Neuron (in vitro differentiated cells): ENCODE measurements around the gene SAMD4A.

Experiments used
- H2AFZ ChIP-seq: one replicate; pipeline ENCODE4 v1.6.1; 2013; ENCODE audit warnings: low read depth, mild to moderate bottlenecking, inconsistent platforms, low read length, moderate library complexity
- H3K27me3 ChIP-seq: one replicate; pipeline ENCODE4 v1.6.1; 2013; ENCODE audit warnings: low read length; ENCODE audit not compliant: insufficient read depth
- H3K36me3 ChIP-seq: one replicate; pipeline ENCODE4 v1.6.1; 2013; ENCODE audit warnings: low read length; ENCODE audit not compliant: insufficient read depth
- H3K4me1 ChIP-seq: one replicate; pipeline ENCODE4 v1.6.1; 2013; ENCODE audit warnings: low read length; ENCODE audit not compliant: insufficient read depth
- H3K4me3 ChIP-seq: 2 replicates; pipeline ENCODE4 v1.5.1; 2013; ENCODE audit warnings: mild to moderate bottlenecking, low read length, moderate library complexity
- H3K9me3 ChIP-seq: one replicate; pipeline ENCODE4 v1.6.1; 2013; ENCODE audit warnings: low read length

SAMD4A gene

DNA sequence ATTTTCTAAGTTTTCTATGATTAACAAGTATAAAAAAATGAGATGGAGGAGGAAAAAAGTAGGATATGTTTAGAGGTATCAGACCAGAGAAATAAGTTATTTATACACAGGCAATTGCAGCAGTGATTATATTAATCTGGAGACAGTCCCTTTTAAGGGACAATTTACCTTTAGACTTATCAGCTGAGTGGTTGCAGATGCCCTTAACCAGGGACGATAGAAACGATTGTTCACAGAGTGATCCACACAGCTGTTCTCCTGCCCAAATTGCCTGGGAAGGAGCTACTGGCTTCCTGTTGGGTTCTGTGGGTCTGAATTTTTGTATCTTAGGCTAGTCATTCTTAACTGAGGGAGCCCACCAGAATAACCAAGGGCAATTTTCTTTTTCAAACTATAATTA, 269.3 kb downstream of the SAMD4A start:
- no peak overlapping the region for H3K4me3 ChIP-seq
- no peaks in the 10 kb centered on the region for H3K4me1 ChIP-seq
- peaks cover 2% of the 10 kb centered on the region for H3K9me3 ChIP-seq
- no peaks in the 10 kb centered on the region for H3K27me3 ChIP-seq
- H3K36me3 ChIP-seq: no peaks in the 10 kb centered on the region
- H2AFZ ChIP-seq: no peak overlapping the region

DNA sequence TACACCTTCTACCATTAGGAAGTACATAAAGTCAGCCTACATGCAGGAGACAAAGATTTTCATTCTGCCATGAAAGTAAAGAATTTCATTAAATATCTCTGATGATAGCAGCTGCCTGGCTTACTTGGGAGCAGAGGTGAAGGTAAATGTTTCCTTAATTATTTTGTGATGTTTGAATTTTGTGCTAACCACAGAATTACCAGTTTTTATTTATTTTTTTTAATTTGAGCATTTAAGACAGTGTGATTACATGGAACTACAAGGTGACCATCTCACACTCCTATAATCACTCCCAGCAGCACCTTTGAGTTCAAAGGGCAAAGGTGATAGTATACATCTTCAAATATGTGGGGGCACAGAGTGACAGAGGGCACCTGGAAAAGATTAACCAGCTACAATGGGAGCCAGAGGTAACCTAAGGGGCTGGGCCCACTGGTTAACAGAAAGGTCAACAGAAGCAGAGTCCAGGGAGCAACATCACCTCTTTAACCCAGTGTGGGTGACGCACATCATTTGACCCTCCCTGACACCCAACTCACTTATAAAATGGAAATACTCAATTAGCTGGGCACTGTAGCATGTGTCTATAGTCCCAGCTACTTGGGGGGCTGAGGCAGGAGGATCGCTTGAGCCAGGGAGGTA, 270.7 kb downstream of the SAMD4A start:
- H2AFZ ChIP-seq: no peak overlapping the region
- no peaks in the 10 kb centered on the region for H3K4me1 ChIP-seq
- no peaks in the 10 kb centered on the region for H3K36me3 ChIP-seq
- H3K4me3 ChIP-seq: no peak overlapping the region
- no peaks in the 10 kb centered on the region for H3K9me3 ChIP-seq
- H3K27me3 ChIP-seq: no peaks in the 10 kb centered on the region

DNA sequence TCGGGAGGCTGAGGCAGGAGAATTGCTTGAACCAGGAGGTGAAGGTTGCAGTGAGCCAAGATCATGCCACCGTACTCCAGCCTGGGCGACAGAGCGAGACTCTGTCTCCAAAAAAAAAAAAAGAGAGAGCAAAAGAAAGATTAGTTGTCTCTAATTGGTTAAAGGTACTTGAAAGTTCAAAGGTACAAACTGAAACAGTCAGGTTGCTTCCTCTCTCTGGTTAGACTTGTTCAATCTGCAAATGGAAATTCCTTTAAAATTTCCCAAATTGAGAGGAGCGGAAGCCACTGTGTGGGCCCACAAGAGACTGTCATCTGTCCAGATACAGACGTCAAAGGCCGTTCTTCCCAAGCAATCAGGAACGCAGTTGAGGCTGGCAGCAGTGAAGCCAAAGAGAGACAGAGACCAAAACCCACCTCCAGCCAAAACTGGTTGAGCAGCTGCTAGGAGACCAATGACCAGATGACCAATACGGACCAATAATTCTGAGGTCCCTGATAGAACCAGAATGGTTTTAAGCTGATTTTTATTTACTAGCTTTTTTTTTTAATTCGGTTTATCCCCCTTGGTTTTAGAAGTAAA, 272.1 kb downstream of the SAMD4A start:
- no peaks in the 10 kb centered on the region for H3K27me3 ChIP-seq
- no peak overlapping the region for H2AFZ ChIP-seq
- H3K9me3 ChIP-seq: no peaks in the 10 kb centered on the region
- no peak overlapping the region for H3K4me3 ChIP-seq
- no peaks in the 10 kb centered on the region for H3K4me1 ChIP-seq
- H3K36me3 ChIP-seq: no peaks in the 10 kb centered on the region

DNA sequence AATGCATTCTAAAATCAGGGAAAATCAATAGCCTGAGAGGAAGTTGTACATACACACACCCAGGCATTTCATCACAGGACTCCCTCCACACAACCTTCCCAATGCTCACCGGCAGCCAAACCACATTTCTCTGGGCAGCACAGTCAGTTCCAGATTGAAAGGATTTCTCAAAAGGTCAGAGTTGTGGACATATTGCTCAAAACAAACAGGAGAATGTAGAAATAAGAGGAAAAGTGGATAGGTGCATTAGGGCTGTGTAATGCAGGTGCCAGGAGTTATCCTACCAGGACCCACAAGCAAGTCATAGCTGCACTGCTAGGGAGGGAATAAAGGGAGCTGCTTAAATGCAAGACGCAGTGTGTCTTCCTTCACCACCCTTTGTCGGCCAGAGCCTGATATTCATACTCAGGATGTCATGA, 272.8 kb downstream of the SAMD4A start:
- H3K4me1 ChIP-seq: no peaks in the 10 kb centered on the region
- no peaks in the 10 kb centered on the region for H3K27me3 ChIP-seq
- no peak overlapping the region for H2AFZ ChIP-seq
- no peaks in the 10 kb centered on the region for H3K36me3 ChIP-seq
- H3K9me3 ChIP-seq: no peaks in the 10 kb centered on the region
- no peak overlapping the region for H3K4me3 ChIP-seq

DNA sequence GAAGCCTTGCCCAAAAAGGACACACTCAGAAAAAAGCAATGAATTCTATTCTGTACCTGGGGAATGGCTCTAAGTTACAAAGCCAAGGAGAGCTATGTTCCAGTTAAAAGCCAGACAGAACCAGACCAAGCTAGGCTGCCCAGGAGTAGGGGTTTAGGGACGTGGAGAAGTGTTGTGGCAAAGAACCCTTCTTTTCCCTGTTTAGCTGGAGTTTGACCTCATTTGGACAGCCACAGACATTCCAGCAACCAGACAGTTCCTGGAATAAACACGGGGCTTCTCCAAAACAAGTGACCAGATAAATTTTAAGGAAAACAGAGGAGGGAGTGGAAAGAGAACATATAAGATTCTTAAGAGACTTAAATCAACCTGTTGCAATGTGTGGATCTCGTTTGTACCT, 273.4 kb downstream of the SAMD4A start:
- H3K36me3 ChIP-seq: no peaks in the 10 kb centered on the region
- H3K4me1 ChIP-seq: no peaks in the 10 kb centered on the region
- no peak overlapping the region for H2AFZ ChIP-seq
- no peaks in the 10 kb centered on the region for H3K9me3 ChIP-seq
- no peak overlapping the region for H3K4me3 ChIP-seq
- no peaks in the 10 kb centered on the region for H3K27me3 ChIP-seq

DNA sequence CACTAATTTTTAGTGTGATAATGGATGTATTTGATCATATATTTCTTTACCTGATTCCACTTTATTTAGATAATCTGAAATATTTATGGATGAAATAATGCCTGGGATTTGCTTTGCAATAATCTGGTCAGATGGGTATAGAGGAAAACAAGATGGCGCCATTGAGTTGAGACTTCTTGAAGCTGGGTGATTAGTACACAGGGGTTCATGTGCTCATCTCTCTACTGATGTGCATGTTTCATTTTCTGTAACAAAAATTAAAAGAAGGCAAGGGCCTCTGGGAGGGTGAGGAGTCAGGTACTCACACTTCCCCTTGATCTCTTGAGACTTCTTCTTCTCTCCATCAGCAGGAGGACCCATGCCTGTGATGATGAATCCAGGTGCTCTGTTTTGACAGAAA, 273.9 kb downstream of the SAMD4A start:
- Histone ChIP-seq H2AFZ (no peak overlapping the region), H3K36me3 (no peaks in the 10 kb centered on the region), H3K9me3 (no peaks in the 10 kb centered on the region), H3K4me1 (no peaks in the 10 kb centered on the region), H3K4me3 (no peak overlapping the region), H3K27me3 (no peaks in the 10 kb centered on the region)
